ENCODE results near the gene GNAS.

GNAS gene

GRCh38 chr20:58877050-58877975 lies 24.8 kb downstream of the GNAS start:
- H3K27ac ChIP-seq, result no peak overlapping the region
- no peak for TF ChIP-seq CTCF (conservative IDR thresholded peaks at IDR 0.05)

- no peak for TF ChIP-seq CTCF (conservative IDR thresholded peaks at IDR 0.05)
- no peak overlapping the region for H3K27ac ChIP-seq
Measured at GRCh38 chr20:58877976-58878360, 25.5 kb downstream of the GNAS start.

- TF ChIP-seq CTCF (conservative IDR thresholded peaks at IDR 0.05), result no peak
- H3K27ac ChIP-seq, result no peak overlapping the region
Measured at GRCh38 chr20:58878399-58878798, 25.9 kb downstream of the GNAS start.

GRCh38 chr20:58880441-58880840 lies 27.9 kb downstream of the GNAS start:
- no peak overlapping the region for H3K27ac ChIP-seq
- no peak for TF ChIP-seq CTCF (conservative IDR thresholded peaks at IDR 0.05)

- H3K27ac ChIP-seq, result no peak overlapping the region
- TF ChIP-seq CTCF (conservative IDR thresholded peaks at IDR 0.05), result no peak
Measured at GRCh38 chr20:58880994-58881752, 28.7 kb downstream of the GNAS start.

- TF ChIP-seq CTCF (conservative IDR thresholded peaks at IDR 0.05), result no peak
- H3K27ac ChIP-seq, result no peak overlapping the region
Measured at GRCh38 chr20:58882704-58883089, 30.2 kb downstream of the GNAS start.

GRCh38 chr20:58883241-58883691 lies 30.8 kb downstream of the GNAS start:
- H3K27ac ChIP-seq, result no peak overlapping the region
- no peak for TF ChIP-seq CTCF (conservative IDR thresholded peaks at IDR 0.05)
